Stomach (tissue), 4 donors: Measurements from ENCODE around the gene TMEM240.
"Not testable (repeated sequence)": the region's sequence is repeated elsewhere in the genome, so short reads cannot be mapped to it uniquely, and the experiment has no call there.

ENCODE experiments used
- CTCF ChIP-seq, 7 experiments: fragments of 450-650 bp in 4 of 7; fragments of 200-600 bp in 3 of 7; sonication (generic) in 3 of 7; IDR thresholded peaks; one replicate each; pipeline ENCODE4 v1.5.1; 2016 to 2019; ENCODE audit warnings: antibody characterized with exemption in 7 of 7, control low read depth in 2 of 7, mild to moderate bottlenecking in 1 of 7
- POLR2A ChIP-seq, 4 donors: fragments of 450-650 bp; IDR thresholded peaks; one replicate each; pipeline ENCODE4 v1.6.1; 2016; ENCODE audit warnings: antibody characterized with exemption in 4 of 4, control low read depth in 2 of 4, mild to moderate bottlenecking in 1 of 4, moderate library complexity in 1 of 4
- POLR2AphosphoS5 ChIP-seq, 3 donors: sonication (generic); formaldehyde crosslinking; IDR thresholded peaks; one replicate each; pipeline ENCODE4 v1.6.1; 2016; ENCODE audit warnings: antibody characterized with exemption in 3 of 3

GRCh38 chr1:1557688-1558087 lies 17.3 kb upstream of the TMEM240 start:
- TF ChIP-seq CTCF, POLR2AphosphoS5, POLR2A (IDR thresholded peaks at IDR 0.05): not testable (repeated sequence)
